ENCODE results near the gene PRKCE.

The PRKCE gene

GRCh38 chr2:46180189-46180588 is 528.7 kb downstream of the PRKCE start:
- 95% methylated on average over 2 of the region's 2 CpGs for WGBS
- no peaks in the 10 kb centered on the region for H3K9me3 ChIP-seq (ENCODE audit: insufficient read depth, low read depth, low read length)
- no peaks in the 10 kb centered on the region for H3K27me3 ChIP-seq (ENCODE audit: insufficient read depth, low read length)
- no peak overlapping the region for H3K4me3 ChIP-seq (ENCODE audit: low read length)
- no peak overlapping the region for H3K27ac ChIP-seq (ENCODE audit: low read depth, low read length)
- no peak overlapping the region for H3K9ac ChIP-seq (ENCODE audit: low read depth, low read length)
- H3K36me3 ChIP-seq (ENCODE audit: insufficient read depth, low read length) = no peaks in the 10 kb centered on the region
- no peaks in the 10 kb centered on the region; the same call in 1 of the 2 replicates for H3K4me1 ChIP-seq (ENCODE audit: insufficient read depth, low read length)

GRCh38 chr2:46181306-46181705 is 529.8 kb downstream of the PRKCE start:
- no peaks in the 10 kb centered on the region for H3K27me3 ChIP-seq (ENCODE audit: insufficient read depth, low read length)
- H3K27ac ChIP-seq (ENCODE audit: low read depth, low read length) = no peak overlapping the region
- 94% methylated on average over 2 of the region's 2 CpGs for WGBS
- no peaks in the 10 kb centered on the region for H3K9me3 ChIP-seq (ENCODE audit: insufficient read depth, low read depth, low read length)
- no peaks in the 10 kb centered on the region for H3K36me3 ChIP-seq (ENCODE audit: insufficient read depth, low read length)
- no peak overlapping the region for H3K4me3 ChIP-seq (ENCODE audit: low read length)
- H3K4me1 ChIP-seq (ENCODE audit: insufficient read depth, low read length) = no peaks in the 10 kb centered on the region; the same call in 1 of the 2 replicates
- H3K9ac ChIP-seq (ENCODE audit: low read depth, low read length) = no peak overlapping the region

GRCh38 chr2:46181789-46182530 is 530.5 kb downstream of the PRKCE start:
- H3K36me3 ChIP-seq (ENCODE audit: insufficient read depth, low read length) = no peaks in the 10 kb centered on the region
- WGBS = 96% methylated on average over 18 of the region's 18 CpGs

DNA sequence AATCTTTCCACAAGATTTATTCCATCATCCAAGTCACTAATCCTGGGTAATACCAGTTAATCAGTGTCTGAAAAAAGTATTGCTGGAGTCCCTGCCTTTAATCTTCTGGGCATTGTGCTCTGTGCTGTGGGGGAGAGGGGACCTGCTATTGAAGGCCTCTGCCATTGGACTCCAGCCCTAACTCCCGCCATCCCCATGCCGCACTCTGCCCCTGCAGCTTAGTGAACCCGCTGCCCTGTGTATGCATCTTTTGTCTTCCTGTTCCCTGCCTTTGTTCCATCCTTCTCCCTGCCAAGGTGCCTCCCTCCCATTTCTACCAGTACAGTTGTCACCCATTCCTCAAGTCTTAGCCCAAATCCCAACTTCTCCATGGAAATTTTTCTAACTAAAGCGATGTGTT is 532.0 kb downstream of the PRKCE start:
- no peaks in the 10 kb centered on the region for H3K27me3 ChIP-seq (ENCODE audit: insufficient read depth, low read length)
- H3K9ac ChIP-seq (ENCODE audit: low read depth, low read length) = no peak overlapping the region
- H3K27ac ChIP-seq (ENCODE audit: low read depth, low read length) = no peak overlapping the region
- 93% methylated on average over 4 of the region's 4 CpGs for WGBS
- H3K4me3 ChIP-seq (ENCODE audit: low read length) = no peak overlapping the region
- no peaks in the 10 kb centered on the region for H3K9me3 ChIP-seq (ENCODE audit: insufficient read depth, low read depth, low read length)
- no peaks in the 10 kb centered on the region for H3K36me3 ChIP-seq (ENCODE audit: insufficient read depth, low read length)
- no peaks in the 10 kb centered on the region; the same call in 1 of the 2 replicates for H3K4me1 ChIP-seq (ENCODE audit: insufficient read depth, low read length)

More at GRCh38 chr2:46181789-46182530, 530.5 kb downstream of the PRKCE start:
- Histone ChIP-seq H3K4me1 (ENCODE audit: insufficient read depth, low read length) (no peaks in the 10 kb centered on the region; the same call in 1 of the 2 replicates), H3K9ac (ENCODE audit: low read depth, low read length) (no peak overlapping the region), H3K27me3 (ENCODE audit: insufficient read depth, low read length) (no peaks in the 10 kb centered on the region), H3K9me3 (ENCODE audit: insufficient read depth, low read depth, low read length) (no peaks in the 10 kb centered on the region), H3K27ac (ENCODE audit: low read depth, low read length) (no peak overlapping the region), H3K4me3 (ENCODE audit: low read length) (no peak overlapping the region)

DNA sequence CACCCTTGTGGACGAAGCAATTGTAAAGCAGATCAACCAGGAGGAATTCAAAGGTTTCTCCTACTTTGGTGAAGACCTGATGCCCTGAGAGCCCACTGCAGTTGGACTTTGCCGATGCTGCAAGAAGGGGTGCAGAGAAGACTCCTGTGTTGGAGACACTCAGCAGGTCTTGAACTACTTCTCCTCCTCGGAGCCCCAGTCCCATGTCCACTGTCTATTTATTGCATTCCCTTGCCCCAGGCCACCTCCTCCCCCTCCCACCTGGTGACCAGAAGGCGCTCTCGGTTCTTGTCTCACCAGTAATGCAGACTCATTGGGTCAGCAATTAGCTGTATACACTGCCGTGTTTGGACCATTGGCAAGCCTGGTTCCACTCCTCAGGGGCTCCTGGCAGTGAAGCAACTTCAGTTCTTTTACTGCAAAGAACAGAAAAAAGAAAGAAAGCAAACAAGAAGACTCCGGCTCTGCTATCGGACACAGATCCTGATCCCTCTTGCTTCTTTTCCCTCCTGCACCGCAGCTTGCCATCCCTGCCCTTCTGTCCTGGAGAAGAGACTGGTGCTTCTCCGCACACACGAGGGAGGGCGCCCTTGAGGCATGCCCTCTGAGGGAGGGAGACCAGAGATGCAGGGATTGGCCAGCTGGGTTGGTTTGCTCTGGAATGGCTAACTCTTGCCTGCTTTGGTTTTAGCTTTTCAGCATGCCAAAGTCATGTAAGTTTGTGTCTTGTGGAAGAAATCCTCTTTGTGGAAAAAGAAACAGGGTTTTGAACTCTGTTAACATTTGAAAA is 533.5 kb downstream of the PRKCE start:
- H3K36me3 ChIP-seq (ENCODE audit: insufficient read depth, low read length) = no peaks in the 10 kb centered on the region
- no peak overlapping the region for H3K4me3 ChIP-seq (ENCODE audit: low read length)
- 89% methylated on average over 12 of the region's 12 CpGs for WGBS
- no peaks in the 10 kb centered on the region for H3K4me1 ChIP-seq (ENCODE audit: insufficient read depth, low read length)
- no peaks in the 10 kb centered on the region for H3K27me3 ChIP-seq (ENCODE audit: insufficient read depth, low read length)
- no peak overlapping the region for H3K9ac ChIP-seq (ENCODE audit: low read depth, low read length)
- H3K9me3 ChIP-seq (ENCODE audit: insufficient read depth, low read depth, low read length) = no peaks in the 10 kb centered on the region
- H3K27ac ChIP-seq (ENCODE audit: low read depth, low read length) = no peak overlapping the region

DNA sequence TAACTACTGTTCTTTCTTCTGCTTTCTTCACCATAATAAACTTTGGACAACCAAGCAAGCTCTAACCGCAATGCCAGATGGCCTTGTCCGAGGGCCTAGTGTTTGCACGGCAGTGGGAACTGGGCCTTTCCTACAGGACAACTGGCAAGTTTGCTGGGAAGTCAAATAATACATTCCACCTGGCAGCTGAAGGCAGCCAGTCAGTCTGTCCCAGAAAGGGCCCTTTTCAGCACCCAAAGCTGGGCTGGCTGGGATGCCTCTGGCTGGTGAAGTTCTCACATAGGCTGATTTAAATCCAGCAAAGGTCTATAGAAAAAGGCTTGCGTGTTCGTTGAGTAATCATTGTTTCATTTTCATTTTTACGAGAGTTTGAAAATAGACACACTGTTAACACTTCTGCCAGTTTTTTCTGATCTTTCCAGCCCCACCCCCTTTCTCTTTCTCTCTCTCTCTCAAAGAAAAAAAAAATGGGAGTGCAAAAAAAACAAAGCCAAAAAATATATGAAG is 535.7 kb downstream of the PRKCE start:
- no peak overlapping the region for H3K27ac ChIP-seq (ENCODE audit: low read depth, low read length)
- H3K9me3 ChIP-seq (ENCODE audit: insufficient read depth, low read depth, low read length) = no peaks in the 10 kb centered on the region
- 98% methylated on average over 6 of the region's 6 CpGs for WGBS
- H3K36me3 ChIP-seq (ENCODE audit: insufficient read depth, low read length) = no peaks in the 10 kb centered on the region
- no peaks in the 10 kb centered on the region for H3K27me3 ChIP-seq (ENCODE audit: insufficient read depth, low read length)
- H3K9ac ChIP-seq (ENCODE audit: low read depth, low read length) = no peak overlapping the region
- H3K4me1 ChIP-seq (ENCODE audit: insufficient read depth, low read length) = no peaks in the 10 kb centered on the region
- no peak overlapping the region for H3K4me3 ChIP-seq (ENCODE audit: low read length)

- no peak overlapping the region for H3K4me3 ChIP-seq (ENCODE audit: low read length)
- no peaks in the 10 kb centered on the region for H3K9me3 ChIP-seq (ENCODE audit: insufficient read depth, low read depth, low read length)
- no peaks in the 10 kb centered on the region for H3K4me1 ChIP-seq (ENCODE audit: insufficient read depth, low read length)
- WGBS = 91% methylated on average over 7 of the region's 7 CpGs
- no peaks in the 10 kb centered on the region for H3K27me3 ChIP-seq (ENCODE audit: insufficient read depth, low read length)
- no peak overlapping the region for H3K27ac ChIP-seq (ENCODE audit: low read depth, low read length)
- no peaks in the 10 kb centered on the region for H3K36me3 ChIP-seq (ENCODE audit: insufficient read depth, low read length)
- H3K9ac ChIP-seq (ENCODE audit: low read depth, low read length) = no peak overlapping the region
Measured at GRCh38 chr2:46188041-46188716, 536.7 kb downstream of the PRKCE start.

GRCh38 chr2:46193356-46193755 is 541.9 kb downstream of the PRKCE start:
- Histone ChIP-seq H3K4me3 (ENCODE audit: low read length) (no peak overlapping the region), H3K9me3 (ENCODE audit: insufficient read depth, low read depth, low read length) (no peaks in the 10 kb centered on the region), H3K9ac (ENCODE audit: low read depth, low read length) (no peak overlapping the region), H3K27ac (ENCODE audit: low read depth, low read length) (no peak overlapping the region), H3K4me1 (ENCODE audit: insufficient read depth, low read length) (no peaks in the 10 kb centered on the region), H3K27me3 (ENCODE audit: insufficient read depth, low read length) (no peaks in the 10 kb centered on the region), H3K36me3 (ENCODE audit: insufficient read depth, low read length) (no peaks in the 10 kb centered on the region)
- 89% methylated on average over 4 of the region's 4 CpGs for WGBS

GRCh38 chr2:46193855-46194254 is 542.4 kb downstream of the PRKCE start:
- Histone ChIP-seq H3K9me3 (ENCODE audit: insufficient read depth, low read depth, low read length) (no peaks in the 10 kb centered on the region), H3K4me3 (ENCODE audit: low read length) (no peak overlapping the region), H3K9ac (ENCODE audit: low read depth, low read length) (no peak overlapping the region), H3K36me3 (ENCODE audit: insufficient read depth, low read length) (no peaks in the 10 kb centered on the region), H3K4me1 (ENCODE audit: insufficient read depth, low read length) (no peaks in the 10 kb centered on the region), H3K27me3 (ENCODE audit: insufficient read depth, low read length) (no peaks in the 10 kb centered on the region), H3K27ac (ENCODE audit: low read depth, low read length) (no peak overlapping the region)
- 94% methylated on average over 3 of the region's 3 CpGs for whole genome bisulfite sequencing

DNA sequence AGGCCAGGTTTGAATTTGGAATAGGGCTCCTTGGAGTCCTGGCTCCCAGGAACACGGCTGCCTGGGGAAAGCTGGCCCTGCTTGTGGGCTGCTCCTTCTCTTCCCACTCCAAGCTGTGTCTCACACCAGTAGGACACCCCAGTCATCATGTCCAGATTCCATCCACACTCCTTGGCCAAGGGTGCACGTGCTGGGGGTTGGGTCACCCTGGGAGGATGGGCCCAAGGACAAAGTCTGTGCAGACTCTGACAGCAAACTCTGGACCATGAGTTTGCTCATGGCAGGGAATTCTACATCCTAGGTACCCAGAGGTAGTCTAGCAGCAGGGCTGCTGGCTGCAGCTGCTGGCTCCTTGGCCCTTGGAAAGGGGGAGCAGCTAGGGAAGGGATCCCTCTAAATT is 543.4 kb downstream of the PRKCE start:
- no peak overlapping the region for H3K9ac ChIP-seq (ENCODE audit: low read depth, low read length)
- H3K36me3 ChIP-seq (ENCODE audit: insufficient read depth, low read length) = no peaks in the 10 kb centered on the region
- no peak overlapping the region for H3K4me3 ChIP-seq (ENCODE audit: low read length)
- no peak overlapping the region for H3K27ac ChIP-seq (ENCODE audit: low read depth, low read length)
- H3K27me3 ChIP-seq (ENCODE audit: insufficient read depth, low read length) = no peaks in the 10 kb centered on the region
- 70% methylated on average over 2 of the region's 2 CpGs for WGBS
- no peaks in the 10 kb centered on the region for H3K4me1 ChIP-seq (ENCODE audit: insufficient read depth, low read length)
- no peaks in the 10 kb centered on the region for H3K9me3 ChIP-seq (ENCODE audit: insufficient read depth, low read depth, low read length)

GRCh38 chr2:46195819-46196218 is 544.3 kb downstream of the PRKCE start:
- Histone ChIP-seq H3K9ac (ENCODE audit: low read depth, low read length) (no peak overlapping the region), H3K36me3 (ENCODE audit: insufficient read depth, low read length) (no peaks in the 10 kb centered on the region), H3K4me3 (ENCODE audit: low read length) (no peak overlapping the region), H3K27me3 (ENCODE audit: insufficient read depth, low read length) (no peaks in the 10 kb centered on the region), H3K27ac (ENCODE audit: low read depth, low read length) (no peak overlapping the region), H3K9me3 (ENCODE audit: insufficient read depth, low read depth, low read length) (no peaks in the 10 kb centered on the region), H3K4me1 (ENCODE audit: insufficient read depth, low read length) (no peaks in the 10 kb centered on the region)
- 95% methylated on average over 10 of the region's 10 CpGs for WGBS

Data from HUES64 (cell line).